Muscle layer of duodenum (tissue), 2 donors: ENCODE data around the gene RASSF4.

Experiments used
- H3K27ac ChIP-seq: one replicate; pipeline ENCODE4 v1.7.0; 2013; ENCODE audit warnings: mild to moderate bottlenecking, low read length
- H3K27me3 ChIP-seq: one replicate; pipeline ENCODE4 v1.7.0; 2013; ENCODE audit warnings: low read depth, mild to moderate bottlenecking, control low read depth, low read length
- H3K36me3 ChIP-seq, 2 donors: one replicate each; pipeline ENCODE4 v1.7.0; 2013; ENCODE audit warnings: low read length in 2 of 2, control low read depth in 1 of 2, mild to moderate bottlenecking in 1 of 2; ENCODE audit not compliant: insufficient read depth in 2 of 2, control insufficient read depth in 1 of 2
- H3K4me1 ChIP-seq, 2 donors: one replicate each; pipeline ENCODE4 v1.7.0; 2013; ENCODE audit warnings: low read length in 2 of 2, mild to moderate bottlenecking in 2 of 2, control low read depth in 1 of 2, moderate library complexity in 1 of 2; ENCODE audit not compliant: insufficient read depth in 2 of 2, control insufficient read depth in 1 of 2
- H3K4me3 ChIP-seq, 2 donors: one replicate each; pipeline ENCODE4 v1.7.0; 2013; ENCODE audit warnings: low read length in 2 of 2, low read depth in 1 of 2, mild to moderate bottlenecking in 1 of 2
- H3K9me3 ChIP-seq, 2 donors: one replicate each; pipeline ENCODE4 v1.7.0; 2013; ENCODE audit warnings: low read length in 2 of 2, control low read depth in 1 of 2, mild to moderate bottlenecking in 1 of 2; ENCODE audit not compliant: control insufficient read depth in 1 of 2
- donor health status: healthy.

Gene RASSF4

DNA sequence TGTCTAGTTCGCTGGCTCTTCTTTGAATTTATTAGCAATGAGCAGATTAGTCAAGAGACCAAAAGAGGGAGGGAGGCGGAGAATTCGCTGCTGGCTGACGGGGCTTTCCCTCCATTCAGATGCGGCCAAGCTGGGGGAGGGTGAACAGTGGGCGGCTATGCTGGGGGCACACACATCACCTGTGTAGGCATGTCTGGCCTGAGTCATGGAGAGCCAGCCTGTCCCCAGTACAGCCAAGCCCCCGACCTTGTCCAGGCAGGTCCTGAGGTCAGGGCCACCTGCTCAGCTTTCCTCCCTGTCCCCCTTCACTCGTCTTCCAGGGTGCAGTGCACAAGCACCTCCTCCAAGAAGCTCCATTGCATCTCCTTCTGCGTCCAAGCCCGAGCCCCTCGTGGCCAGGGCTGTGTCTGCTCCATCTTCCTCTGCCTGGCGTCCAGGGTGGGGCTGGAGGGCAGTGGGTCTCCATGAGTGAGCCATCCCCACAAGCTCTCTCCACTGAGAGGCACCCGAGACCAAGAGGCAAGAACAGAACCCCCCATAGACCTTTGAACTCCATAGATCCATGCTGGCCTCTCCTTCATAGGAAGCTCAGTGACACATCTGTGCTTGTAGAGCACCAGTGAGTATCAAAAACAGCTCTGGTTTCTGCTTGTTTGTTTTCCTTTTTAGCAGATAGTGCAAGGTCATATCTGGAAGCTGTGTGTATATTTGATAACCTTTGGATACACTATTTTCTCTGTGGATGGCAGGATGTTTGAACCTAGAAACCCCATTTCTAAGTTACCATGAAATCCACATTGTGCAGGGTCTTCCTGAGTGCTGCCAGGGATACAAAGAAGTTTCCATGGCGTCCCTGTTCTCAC, 20.9 kb downstream of the RASSF4 start:
- H3K4me1 ChIP-seq, result peaks cover 30 to 57% of the 10 kb centered on the region in 2 donors
- H3K27me3 ChIP-seq, result no peaks in the 10 kb centered on the region
- peaks cover 12 to 22% of the 10 kb centered on the region in 2 donors for H3K36me3 ChIP-seq
- H3K27ac ChIP-seq, result peak overlapping the region; percentile 90
- no peaks in the 10 kb centered on the region for H3K9me3 ChIP-seq
- peak overlapping the region in 1 of 2 donors; percentile 22 for H3K4me3 ChIP-seq

GRCh38 chr10:44981172-44982113, 21.8 kb downstream of the RASSF4 start:
- peaks cover 22 to 53% of the 10 kb centered on the region in 2 donors for H3K4me1 ChIP-seq
- H3K27me3 ChIP-seq, result no peaks in the 10 kb centered on the region
- no peaks in the 10 kb centered on the region for H3K9me3 ChIP-seq
- H3K4me3 ChIP-seq, result peak overlapping the region in 1 of 2 donors; percentile 22
- H3K36me3 ChIP-seq, result peaks cover 14 to 22% of the 10 kb centered on the region in 2 donors
- H3K27ac ChIP-seq, result peak overlapping the region; percentile 90

DNA sequence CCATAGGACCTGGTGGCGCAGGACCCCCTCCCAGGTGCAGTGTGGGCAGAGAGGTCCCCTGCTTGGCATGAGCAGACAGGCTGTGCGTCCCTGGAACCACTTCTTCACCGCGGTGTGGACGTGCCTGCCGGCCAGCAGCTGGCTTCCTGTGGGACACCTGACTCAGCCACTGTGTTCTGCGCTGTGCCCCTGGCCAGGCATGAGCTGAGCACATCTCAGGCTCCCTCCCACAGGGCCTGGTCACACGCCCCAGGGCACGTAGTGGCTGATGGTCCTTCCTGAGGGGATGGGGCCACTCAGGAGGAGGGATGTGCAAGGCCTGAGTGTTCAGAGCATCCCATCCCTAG, 22.5 kb downstream of the RASSF4 start:
- Histone ChIP-seq H3K9me3 (no peaks in the 10 kb centered on the region), H3K4me3 (no peak overlapping the region), H3K27ac (peak overlapping the region; percentile 90), H3K4me1 (peaks cover 22 to 53% of the 10 kb centered on the region in 2 donors), H3K36me3 (peaks cover 17 to 22% of the 10 kb centered on the region in 2 donors), H3K27me3 (no peaks in the 10 kb centered on the region)

DNA sequence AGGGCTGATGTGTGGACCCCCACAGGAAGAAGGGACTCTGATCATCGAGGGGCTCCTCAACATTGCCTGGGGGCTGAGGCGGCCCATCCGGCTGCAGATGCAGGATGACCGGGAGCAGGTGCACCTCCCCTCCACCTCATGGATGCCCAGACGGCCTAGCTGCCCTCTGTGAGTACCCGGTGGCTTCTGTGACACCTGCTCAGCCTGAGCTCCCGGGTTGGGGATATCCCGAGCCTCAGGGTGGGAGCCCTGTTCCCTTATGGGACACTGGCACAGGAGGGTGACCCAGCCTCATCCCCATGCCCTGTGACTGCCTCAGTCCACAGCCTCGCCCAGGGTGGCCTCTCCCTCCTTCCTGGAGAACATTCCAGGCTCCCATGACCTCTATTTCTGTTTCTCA, 22.9 kb downstream of the RASSF4 start:
- H3K27ac ChIP-seq, result peak overlapping the region; percentile 0
- no peak overlapping the region for H3K4me3 ChIP-seq
- H3K36me3 ChIP-seq, result peaks cover 17 to 20% of the 10 kb centered on the region in 2 donors
- no peaks in the 10 kb centered on the region for H3K27me3 ChIP-seq
- no peaks in the 10 kb centered on the region for H3K9me3 ChIP-seq
- H3K4me1 ChIP-seq, result peaks cover 22 to 52% of the 10 kb centered on the region in 2 donors

DNA sequence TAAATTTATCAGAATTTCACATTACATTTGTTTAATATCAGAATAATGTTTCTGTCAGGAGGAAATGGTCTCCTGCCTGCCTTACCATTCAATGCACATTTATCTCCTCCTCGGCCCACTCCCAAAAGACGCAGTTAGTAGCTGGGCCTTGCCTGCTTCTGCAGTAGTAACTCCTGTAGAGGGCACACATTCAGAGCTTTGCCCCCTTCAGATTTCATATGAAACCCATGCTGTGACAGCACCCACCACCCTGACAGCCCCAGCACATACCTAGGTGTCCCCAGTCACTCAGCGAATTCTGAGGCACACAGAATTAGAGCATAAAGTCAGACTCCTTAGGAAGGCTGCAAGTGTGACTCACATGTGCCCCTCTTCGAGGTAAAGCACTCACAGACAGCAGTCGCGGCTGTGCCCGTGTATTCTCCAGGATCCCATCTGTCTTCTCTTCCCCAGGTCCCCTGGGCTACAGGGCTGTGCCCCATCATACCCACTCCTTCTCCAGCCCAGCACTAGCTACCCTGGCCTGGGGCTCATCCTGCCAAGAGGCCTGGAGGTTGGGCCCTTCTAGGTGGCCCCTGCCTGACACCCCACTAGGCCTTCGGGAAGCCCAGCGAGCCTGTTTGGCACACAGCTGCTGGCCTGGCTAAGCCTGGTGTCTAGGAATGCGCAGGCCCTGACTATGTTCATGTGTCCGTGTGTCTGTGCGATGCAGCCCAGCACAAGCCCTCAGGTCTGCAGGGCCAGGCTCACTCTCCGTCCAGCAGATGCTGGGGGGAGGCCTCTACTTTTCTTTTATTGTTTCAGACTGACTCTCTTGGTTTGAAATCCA, 23.7 kb downstream of the RASSF4 start:
- H3K4me3 ChIP-seq, result no peak overlapping the region
- no peaks in the 10 kb centered on the region for H3K27me3 ChIP-seq
- no peaks in the 10 kb centered on the region for H3K9me3 ChIP-seq
- H3K4me1 ChIP-seq, result peaks cover 22 to 44% of the 10 kb centered on the region in 2 donors
- H3K36me3 ChIP-seq, result peaks cover 15 to 16% of the 10 kb centered on the region in 2 donors
- no peak overlapping the region for H3K27ac ChIP-seq

DNA sequence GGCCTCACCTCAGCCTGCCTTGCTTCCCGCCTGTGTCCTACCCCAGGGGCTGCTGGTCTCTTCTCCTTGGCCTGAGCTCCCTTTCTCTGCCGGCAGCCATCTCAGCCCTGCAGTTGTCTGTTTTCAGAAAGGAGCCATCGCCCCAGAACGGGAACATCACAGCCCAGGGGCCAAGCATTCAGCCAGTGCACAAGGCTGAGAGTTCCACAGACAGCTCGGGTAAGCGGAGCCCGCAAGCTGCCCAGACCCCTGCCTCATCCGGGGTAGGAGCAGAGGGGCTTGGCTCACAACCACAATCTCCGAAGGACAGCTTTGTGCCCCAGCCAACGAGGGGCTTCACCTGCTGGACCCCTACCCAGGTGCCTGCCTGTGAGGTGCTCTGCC, 24.3 kb downstream of the RASSF4 start:
- H3K27me3 ChIP-seq, result no peaks in the 10 kb centered on the region
- H3K4me3 ChIP-seq, result no peak overlapping the region
- no peaks in the 10 kb centered on the region for H3K9me3 ChIP-seq
- peaks cover 14 to 16% of the 10 kb centered on the region in 2 donors for H3K36me3 ChIP-seq
- H3K27ac ChIP-seq, result no peak overlapping the region
- H3K4me1 ChIP-seq, result peaks cover 21 to 40% of the 10 kb centered on the region in 2 donors

DNA sequence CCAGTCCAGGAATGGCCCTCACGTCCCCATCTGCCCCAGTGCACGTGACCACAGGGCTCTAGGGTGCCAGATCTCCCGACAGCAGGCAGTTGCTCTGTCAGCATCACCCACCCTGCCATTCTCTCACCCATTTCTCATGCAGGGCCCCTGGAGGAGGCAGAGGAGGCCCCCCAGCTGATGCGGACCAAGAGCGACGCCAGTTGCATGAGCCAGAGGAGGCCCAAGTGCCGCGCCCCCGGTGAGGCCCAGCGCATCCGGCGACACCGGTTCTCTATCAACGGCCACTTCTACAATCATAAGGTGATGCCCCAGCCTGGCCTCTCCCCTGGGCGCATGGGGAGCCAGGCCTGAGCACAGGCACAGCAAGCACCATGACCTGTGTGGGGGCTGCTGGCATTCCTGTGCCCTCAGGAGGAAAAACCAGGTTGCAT, 25.1 kb downstream of the RASSF4 start:
- H3K36me3 ChIP-seq, result peaks cover 14 to 18% of the 10 kb centered on the region in 2 donors

DNA sequence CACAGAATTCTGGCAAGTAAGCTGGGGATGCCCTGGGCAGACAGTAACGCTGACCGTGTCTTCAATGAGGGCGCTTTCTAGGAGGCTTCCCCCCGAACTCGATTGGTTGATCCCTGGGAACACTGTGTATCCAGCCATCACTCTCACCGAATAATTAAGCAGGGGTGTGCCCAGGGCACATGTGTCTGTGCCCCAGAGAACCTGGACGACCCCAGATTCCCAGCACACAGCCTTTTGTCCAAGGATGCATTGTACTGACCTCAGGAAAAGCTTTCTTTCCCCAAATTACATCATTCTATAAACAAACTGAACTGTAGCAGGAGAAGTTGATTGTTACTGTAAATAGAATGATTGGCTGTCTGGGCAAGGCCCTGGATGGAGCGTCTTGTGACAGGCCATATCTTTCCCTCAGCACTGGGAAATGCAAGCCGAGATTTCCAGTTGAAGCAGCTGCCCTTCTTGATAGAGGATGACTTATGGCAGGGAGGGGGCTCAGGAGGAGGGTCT, 25.6 kb downstream of the RASSF4 start:
- peak overlapping the region; percentile 52 for H3K27ac ChIP-seq
- H3K27me3 ChIP-seq, result no peaks in the 10 kb centered on the region
- H3K9me3 ChIP-seq, result no peaks in the 10 kb centered on the region
- H3K36me3 ChIP-seq, result peaks cover 14 to 20% of the 10 kb centered on the region in 2 donors
- no peak overlapping the region for H3K4me3 ChIP-seq
- H3K4me1 ChIP-seq, result peaks cover 13 to 26% of the 10 kb centered on the region in 2 donors

More for the DNA sequence above, 25.1 kb downstream of the RASSF4 start:
- H3K4me1 ChIP-seq, result peaks cover 14 to 32% of the 10 kb centered on the region in 2 donors
- no peak overlapping the region for H3K27ac ChIP-seq
- H3K9me3 ChIP-seq, result no peaks in the 10 kb centered on the region
- no peaks in the 10 kb centered on the region for H3K27me3 ChIP-seq
- no peak overlapping the region for H3K4me3 ChIP-seq

- no peak overlapping the region for H3K4me3 ChIP-seq
- peaks cover 5 to 17% of the 10 kb centered on the region in 2 donors for H3K4me1 ChIP-seq
- no peaks in the 10 kb centered on the region for H3K9me3 ChIP-seq
- H3K27ac ChIP-seq, result peak overlapping the region; percentile 10
- peaks cover 14 to 20% of the 10 kb centered on the region in 2 donors for H3K36me3 ChIP-seq
- no peaks in the 10 kb centered on the region for H3K27me3 ChIP-seq
These were observed 26.6 kb downstream of the RASSF4 start for GRCh38 chr10:44986179-44986578.

GRCh38 chr10:44986670-44987069, 27.1 kb downstream of the RASSF4 start:
- Histone ChIP-seq H3K27me3 (no peaks in the 10 kb centered on the region), H3K9me3 (no peaks in the 10 kb centered on the region), H3K4me1 (peaks cover 3 to 12% of the 10 kb centered on the region in 2 donors), H3K27ac (peak overlapping the region; percentile 10), H3K36me3 (peaks cover 19 to 20% of the 10 kb centered on the region in 2 donors), H3K4me3 (no peak overlapping the region)
